ENCODE measurements around the gene SYNGR3.

SYNGR3 gene

DNA sequence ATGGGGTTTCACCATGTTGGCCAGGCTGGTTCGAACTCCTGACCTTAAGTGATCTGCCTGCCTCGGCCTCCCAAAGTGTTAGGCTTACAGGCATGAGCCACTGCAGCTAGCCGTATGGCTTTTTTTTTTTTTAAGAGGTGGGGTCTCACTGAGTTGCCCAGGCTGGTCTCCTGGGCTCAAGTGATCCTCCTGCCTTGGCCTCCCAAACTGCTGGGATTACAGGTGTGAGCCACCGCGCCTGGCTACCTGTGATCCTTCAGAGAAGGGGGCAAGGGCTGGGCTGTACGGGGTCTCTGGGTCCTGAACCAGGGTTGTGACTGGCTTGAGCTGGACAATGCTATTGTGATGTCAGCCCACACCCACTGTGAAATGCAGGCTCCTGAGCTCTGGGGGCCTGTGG lies 23.3 kb upstream of the SYNGR3 start, which contains the start of gene RNF151:
TSS of gene RNF151 (plus strand) at position 397 of the 400 bp plus-strand sequence. CDS start 26 bp downstream, outside the sequence.
- TF ChIP-seq, protein P1, sequence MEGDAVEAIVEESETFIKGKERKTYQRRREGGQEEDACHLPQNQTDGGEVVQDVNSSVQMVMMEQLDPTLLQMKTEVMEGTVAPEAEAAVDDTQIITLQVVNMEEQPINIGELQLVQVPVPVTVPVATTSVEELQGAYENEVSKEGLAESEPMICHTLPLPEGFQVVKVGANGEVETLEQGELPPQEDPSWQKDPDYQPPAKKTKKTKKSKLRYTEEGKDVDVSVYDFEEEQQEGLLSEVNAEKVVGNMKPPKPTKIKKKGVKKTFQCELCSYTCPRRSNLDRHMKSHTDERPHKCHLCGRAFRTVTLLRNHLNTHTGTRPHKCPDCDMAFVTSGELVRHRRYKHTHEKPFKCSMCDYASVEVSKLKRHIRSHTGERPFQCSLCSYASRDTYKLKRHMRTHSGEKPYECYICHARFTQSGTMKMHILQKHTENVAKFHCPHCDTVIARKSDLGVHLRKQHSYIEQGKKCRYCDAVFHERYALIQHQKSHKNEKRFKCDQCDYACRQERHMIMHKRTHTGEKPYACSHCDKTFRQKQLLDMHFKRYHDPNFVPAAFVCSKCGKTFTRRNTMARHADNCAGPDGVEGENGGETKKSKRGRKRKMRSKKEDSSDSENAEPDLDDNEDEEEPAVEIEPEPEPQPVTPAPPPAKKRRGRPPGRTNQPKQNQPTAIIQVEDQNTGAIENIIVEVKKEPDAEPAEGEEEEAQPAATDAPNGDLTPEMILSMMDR (conservative IDR thresholded peaks at IDR 0.05; ENCODE audit: control insufficient read depth, insufficient read depth, low read depth, low read length): no peak
- H3K4me3 ChIP-seq (ENCODE audit: control insufficient read depth, low read depth, low read length): peak within 1 kb of the TSS; percentile 95
- DNase-seq (ENCODE audit: low read depth): no peak

DNA sequence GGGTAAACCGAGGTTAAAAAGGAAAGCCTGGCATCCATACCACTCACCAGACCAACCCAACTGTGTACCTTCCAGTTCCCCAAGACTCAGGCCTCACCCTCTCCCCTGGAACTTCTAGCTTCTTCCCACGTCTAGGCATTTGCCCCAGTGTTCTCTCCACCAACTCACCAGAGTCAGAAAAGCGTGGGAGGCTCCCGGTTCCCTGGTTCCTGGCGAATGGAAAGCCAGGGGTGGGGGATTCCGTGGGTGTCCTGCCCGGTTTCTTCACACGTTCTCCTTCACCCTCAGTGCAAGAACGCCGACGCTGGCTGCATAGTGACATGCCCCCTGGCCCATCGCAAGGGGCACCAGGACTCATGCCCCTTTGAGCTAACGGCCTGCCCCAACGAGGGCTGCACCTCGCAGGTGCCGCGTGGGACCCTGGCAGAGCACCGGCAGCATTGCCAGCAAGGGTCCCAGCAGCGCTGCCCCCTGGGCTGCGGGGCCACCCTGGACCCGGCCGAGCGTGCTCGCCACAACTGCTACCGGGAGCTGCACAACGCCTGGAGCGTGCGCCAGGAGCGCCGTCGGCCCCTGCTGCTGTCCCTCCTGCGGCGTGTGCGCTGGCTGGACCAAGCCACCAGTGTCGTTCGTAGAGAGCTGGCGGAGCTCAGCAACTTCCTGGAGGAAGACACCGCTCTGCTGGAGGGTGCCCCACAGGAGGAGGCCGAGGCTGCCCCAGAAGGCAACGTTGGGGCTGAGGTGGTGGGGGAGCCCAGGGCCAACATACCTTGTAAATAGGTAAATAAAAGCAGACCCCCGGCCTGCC lies 21.4 kb upstream of the SYNGR3 start:
- H3K4me3 ChIP-seq (ENCODE audit: control insufficient read depth, low read depth, low read length): no peak overlapping the region
- DNase-seq (ENCODE audit: low read depth): no peak
- TF ChIP-seq, protein P1 (conservative IDR thresholded peaks at IDR 0.05; ENCODE audit: control insufficient read depth, insufficient read depth, low read depth, low read length): no peak

DNA sequence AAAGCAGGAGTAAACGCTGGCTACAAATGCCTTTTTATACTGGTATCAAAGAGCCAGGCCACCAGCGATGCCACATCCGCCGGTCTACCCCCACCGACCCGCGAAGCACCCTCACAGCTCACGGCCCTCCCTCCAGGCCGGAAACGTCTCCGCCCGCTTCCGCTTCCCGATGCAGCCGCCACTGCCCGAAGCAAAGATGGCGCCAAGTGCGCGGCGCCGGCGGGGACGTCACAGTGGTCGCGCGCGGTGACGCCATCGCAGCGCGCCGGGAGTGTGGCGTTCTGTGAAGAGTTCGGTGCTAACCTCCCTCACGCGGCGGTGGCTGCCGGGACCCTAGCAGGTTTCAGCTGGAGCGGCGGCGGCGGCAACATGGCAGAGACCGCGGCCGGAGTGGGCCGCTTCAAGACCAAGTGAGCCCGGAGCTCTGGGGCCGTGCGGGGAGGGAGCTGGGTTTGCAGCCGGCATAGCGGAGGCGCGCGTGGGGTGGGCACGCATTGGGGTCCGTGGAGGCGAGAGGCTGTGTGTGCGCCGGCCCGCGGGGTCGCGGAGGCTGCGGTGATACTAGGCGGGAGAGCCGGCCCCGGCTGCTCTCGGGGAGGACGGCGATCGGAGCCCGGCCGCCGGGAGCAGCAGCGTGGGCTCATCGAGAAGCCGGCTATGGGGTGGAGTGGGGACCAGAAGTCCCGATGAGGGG lies 17.8 kb upstream of the SYNGR3 start, which contains the start of gene TBL3:
TSS of gene TBL3 (plus strand) at position 258 of the 694 bp plus-strand sequence. CDS start at position 370, 112 bp downstream.
- peak; percentile 91 for DNase-seq (ENCODE audit: low read depth)
- peak within 1 kb of the TSS; percentile 82 for H3K4me3 ChIP-seq (ENCODE audit: control insufficient read depth, low read depth, low read length)
- TF ChIP-seq, protein P1 (conservative IDR thresholded peaks at IDR 0.05; ENCODE audit: control insufficient read depth, insufficient read depth, low read depth, low read length): no peak

DNA sequence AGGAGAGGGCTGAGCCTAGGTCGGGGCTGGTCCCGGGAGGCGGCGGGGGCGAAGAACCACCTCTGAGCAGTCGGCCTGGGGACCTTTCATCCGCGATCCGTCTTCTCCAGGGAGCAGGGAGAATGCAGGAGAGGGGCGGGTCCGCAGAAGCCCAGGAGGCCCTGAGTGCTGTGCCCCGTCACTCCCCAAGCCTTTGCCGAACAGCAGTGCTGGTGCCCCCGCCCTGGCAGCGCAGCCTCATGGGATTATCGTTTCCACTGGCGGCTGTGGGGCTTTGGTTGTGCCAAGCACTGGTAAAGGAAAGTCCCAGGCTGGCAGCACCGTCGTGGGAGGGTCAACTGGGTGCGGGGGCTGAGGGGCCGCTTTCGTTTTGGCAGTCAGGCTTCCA lies 17.3 kb upstream of the SYNGR3 start:
- TF ChIP-seq, protein P1 (conservative IDR thresholded peaks at IDR 0.05; ENCODE audit: control insufficient read depth, insufficient read depth, low read depth, low read length): no peak
- peak overlapping the region; percentile 82 for H3K4me3 ChIP-seq (ENCODE audit: control insufficient read depth, low read depth, low read length)
- DNase-seq (ENCODE audit: low read depth): no peak

DNA sequence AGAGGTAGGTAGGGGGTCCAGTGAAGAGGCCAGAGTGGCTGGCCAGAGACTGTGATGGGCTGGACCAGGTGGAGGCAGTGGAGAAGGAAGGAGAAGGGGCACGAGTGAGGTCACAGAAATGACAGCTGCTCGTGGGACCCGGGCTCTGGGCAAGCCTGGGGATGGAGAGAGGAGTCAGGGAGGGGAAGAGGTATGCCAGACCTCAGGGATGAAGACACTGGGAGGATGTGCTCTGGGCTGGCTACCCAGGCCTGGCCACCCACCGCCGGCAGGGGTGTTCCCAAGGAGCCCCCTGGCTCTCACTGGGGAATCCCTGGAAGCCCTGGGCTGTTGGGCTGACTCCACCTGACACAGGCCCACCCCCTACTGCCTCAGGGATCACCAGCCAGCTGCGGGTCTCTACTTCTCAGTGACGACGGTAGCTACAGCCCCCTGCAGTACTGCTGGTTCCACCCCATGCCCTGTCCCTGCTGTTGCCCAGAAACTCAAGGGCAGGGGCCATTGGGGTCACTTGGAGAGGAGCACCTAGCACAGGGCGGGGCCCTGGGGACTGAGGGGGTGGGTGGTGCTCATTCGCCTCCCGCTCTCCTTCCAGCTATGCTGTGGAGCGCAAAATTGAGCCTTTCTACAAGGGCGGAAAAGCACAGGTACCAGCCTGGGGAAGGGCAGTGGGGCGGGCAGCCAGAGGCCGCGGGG lies 16.2 kb upstream of the SYNGR3 start:
- TF ChIP-seq, protein P1 (conservative IDR thresholded peaks at IDR 0.05; ENCODE audit: control insufficient read depth, insufficient read depth, low read depth, low read length): no peak
- no peak overlapping the region for H3K4me3 ChIP-seq (ENCODE audit: control insufficient read depth, low read depth, low read length)

More for the DNA sequence above, 16.2 kb upstream of the SYNGR3 start:
- DNase-seq (ENCODE audit: low read depth): no peak

All from fibroblast of mammary gland (primary cell).